Sigmoid colon (tissue), 7 donors: ENCODE measurements around the gene PMVK. TPM values are rescaled to one million over a fixed set of nuclear protein-coding genes. Genes with fewer than 3 reads are reported as not detected.
A peak's percentile ranks its signal among the peaks of the same experiment; 100 is the strongest.

Experiments used
- DNase-seq: peaks from one replicate; pipeline ENCODE4 v3.0.0-alpha.2; 2019
- H3K27ac ChIP-seq, 4 donors: fragments of 200-600 bp; sonication (generic); one replicate each; pipeline ENCODE4 v1.5.1; 2016 to 2019; ENCODE audit warnings: mild to moderate bottlenecking in 1 of 4
- H3K27me3 ChIP-seq, 3 donors: fragments of 200-600 bp; sonication (generic); one replicate each; pipeline ENCODE4 v1.5.1; 2019; ENCODE audit warnings: mild to moderate bottlenecking in 1 of 3
- H3K36me3 ChIP-seq, 4 donors: fragments of 200-600 bp; sonication (generic); one replicate each; pipeline ENCODE4 v1.5.1; 2016 to 2019
- H3K4me1 ChIP-seq, 4 donors: fragments of 200-600 bp; sonication (generic); one replicate each; pipeline ENCODE4 v1.5.1; 2017 to 2019
- H3K4me3 ChIP-seq, 4 donors: fragments of 200-600 bp; sonication (generic); one replicate each; pipeline ENCODE4 v1.5.1; 2017 to 2019; ENCODE audit warnings: mild to moderate bottlenecking in 2 of 4, moderate library complexity in 1 of 4
- H3K9me3 ChIP-seq, 4 donors: fragments of 200-600 bp in 3 of 4; sonication (generic) in 3 of 4; one replicate each; pipeline versions ENCODE4 v1.5.1 to v1.6.1; 2013 to 2019
- EP300 ChIP-seq, 4 donors: sonication (generic); formaldehyde crosslinking; IDR thresholded peaks; one replicate each; pipeline ENCODE4 v1.6.1; 2017; ENCODE audit warnings: antibody characterized with exemption in 4 of 4
- POLR2A ChIP-seq, 2 donors: fragments of 450-650 bp; IDR thresholded peaks; one replicate each; pipeline ENCODE4 v1.6.1; 2016; ENCODE audit warnings: antibody characterized with exemption in 2 of 2, mild to moderate bottlenecking in 2 of 2, moderate library complexity in 2 of 2
- POLR2AphosphoS5 ChIP-seq, 4 donors: sonication (generic); formaldehyde crosslinking; IDR thresholded peaks; one replicate each; pipeline ENCODE4 v1.6.1; 2017; ENCODE audit warnings: antibody characterized with exemption in 4 of 4
- WGBS, 2 donors: extraction: QIAGEN DNeasy Blood & Tissue Kit; methylation state at CpG; one replicate each; pipeline ENCODE4 v1.1.7; 2013; 5-methylcytosine and 5-hydroxymethylcytosine counted together
- intact Hi-C: fragments of 100-400 bp; cut with DNase I; formaldehyde crosslinking; loops from one replicate; pipeline ENCODE4 v1.15.1; 2023
- polyA plus RNA-seq, 3 donors: library from polyadenylated mRNA; stranded (reverse); fragments of 200-250 nt; gene quantifications; one replicate each; pipeline ENCODE4 v1.2.3, GENCODE V29; 2013
- total RNA-seq, 4 donors: library from RNA; depleted of rRNA; stranded (reverse); fragments of >200 nt; gene quantifications; one replicate each; pipeline ENCODE4 v1.1.0, GENCODE V29; 2016
- TF ChIP-seq, protein P1 (sequence below), 4 experiments: fragments of 450-650 bp in 3 of 4; fragments of 200-600 bp in 1 of 4; IDR thresholded peaks; one replicate each; pipeline ENCODE4 v1.5.1; 2016 to 2019; ENCODE audit warnings: antibody characterized with exemption in 4 of 4, mild to moderate bottlenecking in 3 of 4, moderate library complexity in 2 of 4
- donor health status: healthy with polysubstance abuse.
- donor health status: Bipolar disorder and iron deficiency.
- donor health status: healthy.

PMVK gene
- total and polyA plus RNA-seq, 7 donors: 11.1 to 54.1 (median 19.6) TPM

DNA sequence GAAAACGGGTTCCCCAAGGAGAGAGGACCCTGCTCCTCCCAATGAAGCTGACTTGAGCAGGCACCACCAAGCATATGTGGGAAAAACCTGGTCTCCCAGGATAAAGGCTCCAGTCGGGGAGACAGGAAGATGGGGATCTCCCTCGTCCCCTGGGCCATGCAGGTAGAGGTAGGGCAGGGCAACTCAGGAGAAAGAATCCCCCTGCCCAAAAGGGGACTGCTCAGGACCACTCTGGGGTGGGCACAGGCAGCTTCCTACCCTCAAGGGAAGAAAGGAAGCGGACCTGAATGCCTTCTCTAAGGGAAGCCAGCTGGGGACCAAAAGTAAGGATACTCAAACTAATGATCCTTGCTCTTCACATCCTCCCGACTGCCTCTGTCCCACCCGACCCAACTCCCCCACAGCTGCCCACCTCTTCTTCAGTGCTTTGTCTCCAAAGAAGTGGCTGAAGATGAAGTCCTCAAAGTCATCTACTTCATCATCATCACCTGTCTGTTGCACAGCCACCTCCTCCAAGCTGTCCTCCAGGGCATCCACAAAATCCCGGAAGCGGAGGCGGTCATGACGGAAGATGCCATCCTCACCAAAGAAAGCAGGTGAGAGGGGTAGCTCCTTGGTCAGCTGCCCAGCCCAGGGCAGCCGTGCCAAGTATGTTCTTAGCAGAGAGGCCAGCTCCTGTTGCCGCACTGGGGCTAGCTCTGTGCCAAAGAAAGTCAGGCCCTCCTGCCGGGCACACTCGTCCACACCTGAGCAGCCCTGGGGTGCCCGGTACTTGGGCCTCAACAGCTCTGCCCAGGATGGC, 8.8 kb upstream of the PMVK start:
- WGBS, 2 donors: 84 to 88% methylated on average over 15 of the region's 15 CpGs
- no peak for DNase-seq
- TF ChIP-seq, protein P1, sequence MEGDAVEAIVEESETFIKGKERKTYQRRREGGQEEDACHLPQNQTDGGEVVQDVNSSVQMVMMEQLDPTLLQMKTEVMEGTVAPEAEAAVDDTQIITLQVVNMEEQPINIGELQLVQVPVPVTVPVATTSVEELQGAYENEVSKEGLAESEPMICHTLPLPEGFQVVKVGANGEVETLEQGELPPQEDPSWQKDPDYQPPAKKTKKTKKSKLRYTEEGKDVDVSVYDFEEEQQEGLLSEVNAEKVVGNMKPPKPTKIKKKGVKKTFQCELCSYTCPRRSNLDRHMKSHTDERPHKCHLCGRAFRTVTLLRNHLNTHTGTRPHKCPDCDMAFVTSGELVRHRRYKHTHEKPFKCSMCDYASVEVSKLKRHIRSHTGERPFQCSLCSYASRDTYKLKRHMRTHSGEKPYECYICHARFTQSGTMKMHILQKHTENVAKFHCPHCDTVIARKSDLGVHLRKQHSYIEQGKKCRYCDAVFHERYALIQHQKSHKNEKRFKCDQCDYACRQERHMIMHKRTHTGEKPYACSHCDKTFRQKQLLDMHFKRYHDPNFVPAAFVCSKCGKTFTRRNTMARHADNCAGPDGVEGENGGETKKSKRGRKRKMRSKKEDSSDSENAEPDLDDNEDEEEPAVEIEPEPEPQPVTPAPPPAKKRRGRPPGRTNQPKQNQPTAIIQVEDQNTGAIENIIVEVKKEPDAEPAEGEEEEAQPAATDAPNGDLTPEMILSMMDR (IDR thresholded peaks at IDR 0.05): no peak
- no peak for TF ChIP-seq EP300 (IDR thresholded peaks at IDR 0.05)
- no peak for TF ChIP-seq POLR2AphosphoS5 (IDR thresholded peaks at IDR 0.05)
- TF ChIP-seq POLR2A (IDR thresholded peaks at IDR 0.05): no peak
- Histone ChIP-seq H3K4me1 (peaks cover 0 to 17% (median 6%) of the 10 kb centered on the region in 4 donors), H3K36me3 (peaks cover 0 to 57% (median 25%) of the 10 kb centered on the region in 4 donors), H3K4me3 (no peak overlapping the region), H3K9me3 (no peaks in the 10 kb centered on the region), H3K27ac (peak overlapping the region in 1 of 4 donors; percentile 51), H3K27me3 (no peaks in the 10 kb centered on the region)
- intact Hi-C loops: no loop called here

DNA sequence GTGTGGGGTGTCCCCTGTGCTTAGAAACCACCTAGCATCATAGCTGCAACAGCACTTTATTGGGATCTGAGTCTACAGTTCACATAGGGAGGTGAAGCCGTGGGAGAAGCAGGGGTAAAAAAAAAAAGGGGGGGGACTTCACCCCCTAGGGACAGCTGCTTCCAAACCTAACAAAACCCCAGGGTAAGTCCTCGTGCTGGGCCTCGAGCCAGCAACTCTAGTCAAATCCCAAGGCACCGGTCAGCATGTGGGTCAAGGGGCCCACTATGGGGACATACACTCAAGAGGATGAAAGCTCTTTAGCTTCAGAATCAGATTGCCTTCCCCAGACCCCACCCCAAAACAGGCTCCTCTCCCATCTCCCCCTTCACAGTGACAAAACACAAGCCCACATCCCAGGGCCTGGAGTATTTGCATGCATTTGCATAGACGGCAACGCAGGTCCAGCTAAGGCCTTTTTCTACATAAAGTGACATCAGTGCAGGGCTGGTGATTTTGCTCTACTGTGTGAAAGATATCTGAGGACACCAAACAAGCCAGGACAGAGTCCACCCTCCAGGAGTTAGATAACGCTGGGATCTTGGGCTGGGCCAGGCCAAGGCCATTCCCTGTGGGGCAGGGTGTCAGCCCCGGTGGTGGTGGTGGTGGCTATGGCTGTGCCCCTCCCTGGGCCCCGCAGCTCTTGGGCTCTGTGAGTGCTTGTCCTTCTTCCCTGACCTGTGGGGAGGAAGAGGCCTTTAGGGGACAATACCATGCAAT, 8.1 kb upstream of the PMVK start:
- WGBS, 2 donors: 42 to 54% methylated on average over 9 of the region's 9 CpGs
- intact Hi-C loops: no loop called here
- Histone ChIP-seq H3K36me3 (peaks cover 0 to 50% (median 24%) of the 10 kb centered on the region in 4 donors), H3K27ac (peak overlapping the region; percentile 17 to 51 (median 27)), H3K27me3 (no peaks in the 10 kb centered on the region), H3K4me3 (no peak overlapping the region), H3K9me3 (no peaks in the 10 kb centered on the region), H3K4me1 (peaks cover 0 to 25% (median 12%) of the 10 kb centered on the region in 4 donors)
- TF ChIP-seq, protein P1 (IDR thresholded peaks at IDR 0.05): no peak
- no peak for TF ChIP-seq POLR2A (IDR thresholded peaks at IDR 0.05)
- no peak for DNase-seq

DNA sequence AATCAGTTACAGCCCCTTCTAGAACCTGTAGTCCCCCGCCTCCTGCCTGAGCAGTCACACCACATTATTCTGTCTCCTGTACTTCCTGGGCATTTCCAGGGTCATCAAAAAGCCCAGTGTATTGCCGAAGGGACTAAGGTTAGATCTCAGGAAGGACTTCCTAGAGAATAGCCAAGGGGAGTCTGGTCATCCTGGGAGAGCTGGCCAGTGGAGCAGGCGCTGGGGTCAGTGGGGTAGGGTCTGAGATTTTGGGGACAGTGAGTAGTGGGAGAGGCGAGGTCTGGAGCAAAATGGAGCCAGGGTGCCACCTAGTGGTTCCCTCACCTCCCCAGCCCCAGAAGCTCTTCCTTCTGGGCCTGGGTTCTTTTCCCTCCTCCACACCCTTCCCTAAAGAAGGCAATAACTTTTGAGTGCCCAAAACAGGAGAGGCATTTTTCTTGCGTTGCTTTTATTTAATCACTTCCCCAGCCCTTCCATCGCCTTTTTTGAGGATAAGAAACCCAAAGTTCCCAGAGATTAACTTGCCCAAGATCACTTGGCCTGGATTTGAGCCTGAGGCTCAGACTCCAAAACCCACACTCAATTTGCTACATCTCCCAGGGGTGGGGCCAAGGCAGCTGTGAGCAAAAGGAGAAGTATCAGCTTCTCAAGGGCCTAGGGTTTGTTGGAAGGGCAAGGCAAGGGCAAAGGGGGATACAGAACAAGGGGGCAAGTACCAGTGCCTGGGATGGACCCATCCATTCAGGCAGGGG, 7.3 kb upstream of the PMVK start:
- intact Hi-C loops: no loop called here
- no peak for DNase-seq
- Histone ChIP-seq H3K4me3 (no peak overlapping the region), H3K27ac (peak overlapping the region; percentile 17 to 51 (median 27)), H3K4me1 (peaks cover 0 to 26% (median 12%) of the 10 kb centered on the region in 4 donors), H3K9me3 (no peaks in the 10 kb centered on the region), H3K27me3 (no peaks in the 10 kb centered on the region), H3K36me3 (peaks cover 0 to 45% (median 24%) of the 10 kb centered on the region in 4 donors)
- TF ChIP-seq, protein P1 (IDR thresholded peaks at IDR 0.05): peak; percentile 30 to 62 (median 55)
- no peak for TF ChIP-seq EP300 (IDR thresholded peaks at IDR 0.05)
- WGBS, 2 donors: 31 to 38% methylated on average over 6 of the region's 6 CpGs

DNA sequence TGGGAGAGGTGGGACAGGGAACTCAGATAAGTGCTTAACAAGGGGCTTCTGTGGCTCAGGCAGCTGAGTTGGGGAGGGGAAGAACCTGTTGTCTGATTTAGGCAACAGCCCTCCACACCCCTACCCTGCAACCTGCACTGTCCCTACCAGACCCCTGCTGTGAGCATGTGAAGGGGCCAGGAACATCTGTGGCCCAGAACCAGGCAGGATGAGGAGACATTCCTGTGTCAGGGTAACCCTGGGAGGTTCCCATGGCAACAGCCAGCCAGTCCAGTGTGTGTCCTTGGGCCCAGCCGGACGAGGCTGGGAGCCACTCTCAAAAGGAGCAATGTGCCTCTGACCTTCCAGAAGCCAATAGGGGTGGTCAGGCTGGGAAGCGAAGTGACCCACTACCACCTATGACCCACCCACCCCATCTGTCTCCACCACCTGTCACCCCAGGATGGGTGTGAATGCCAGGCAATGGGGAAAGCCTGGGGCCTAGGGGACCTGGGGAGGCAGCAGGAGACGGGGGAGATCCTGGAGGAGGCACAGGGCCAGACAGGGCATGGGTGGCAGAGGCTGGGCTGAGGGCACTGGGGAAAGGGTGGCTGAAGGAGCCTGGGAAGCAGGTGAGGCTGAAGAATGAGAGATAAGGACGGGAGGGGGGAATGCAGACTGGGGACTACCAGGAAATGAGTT, 5.0 kb upstream of the PMVK start:
- Histone ChIP-seq H3K9me3 (no peaks in the 10 kb centered on the region), H3K36me3 (peaks cover 0 to 25% (median 10%) of the 10 kb centered on the region in 4 donors), H3K4me1 (peaks cover 0 to 41% (median 23%) of the 10 kb centered on the region in 4 donors), H3K27me3 (no peaks in the 10 kb centered on the region), H3K27ac (peak overlapping the region in 2 of 4 donors; percentile 2 to 35), H3K4me3 (no peak overlapping the region)
- no peak for DNase-seq
- TF ChIP-seq POLR2A (IDR thresholded peaks at IDR 0.05) (no peak), POLR2AphosphoS5 (IDR thresholded peaks at IDR 0.05) (no peak), EP300 (IDR thresholded peaks at IDR 0.05) (no peak)
- TF ChIP-seq, protein P1 (IDR thresholded peaks at IDR 0.05): no peak
- 46 to 70% methylated on average over 5 of the region's 5 CpGs for WGBS, 2 donors
- intact Hi-C loops: no loop called here
